Measurements from ENCODE around the gene CRHR1. TPM values are rescaled to one million over a fixed set of nuclear protein-coding genes. Genes with fewer than 3 reads are reported as not detected.
A peak's percentile ranks its signal among the peaks of the same experiment; 100 is the strongest.
"Not testable (repeated sequence)": the region's sequence is repeated elsewhere in the genome, so short reads cannot be mapped to it uniquely, and the experiment has no call there.

The CRHR1 gene
- not detected for polyA plus RNA-seq (2013, experiment 1 of 2; ENCODE audit: insufficient read length)
- not detected for polyA plus RNA-seq (2013, experiment 2 of 2; ENCODE audit: insufficient read length)

DNA sequence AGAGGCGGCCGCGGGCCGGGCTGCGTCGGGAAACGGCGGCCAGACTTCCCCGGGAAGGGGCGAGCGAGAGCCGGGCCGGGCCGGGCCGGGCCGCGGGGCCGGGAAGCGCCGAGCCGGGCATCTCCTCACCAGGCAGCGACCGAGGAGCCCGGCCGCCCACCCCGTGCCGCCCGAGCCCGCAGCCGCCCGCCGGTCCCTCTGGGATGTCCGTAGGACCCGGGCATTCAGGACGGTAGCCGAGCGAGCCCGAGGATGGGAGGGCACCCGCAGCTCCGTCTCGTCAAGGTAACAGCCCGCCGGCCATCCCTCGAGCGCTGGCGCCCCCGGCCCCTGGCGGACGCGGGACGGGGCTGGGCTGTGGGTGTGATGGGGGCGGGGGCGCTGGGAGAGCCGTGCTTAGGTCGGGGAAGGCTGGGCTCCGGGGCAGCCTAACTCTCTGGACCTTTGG lies at the start of gene CRHR1:
Gene CRHR1 (plus strand): TSS at position 28 of the 448 bp plus-strand sequence. CDS start 225 bp downstream, at position 253.
- DNase-seq = no peak

DNA sequence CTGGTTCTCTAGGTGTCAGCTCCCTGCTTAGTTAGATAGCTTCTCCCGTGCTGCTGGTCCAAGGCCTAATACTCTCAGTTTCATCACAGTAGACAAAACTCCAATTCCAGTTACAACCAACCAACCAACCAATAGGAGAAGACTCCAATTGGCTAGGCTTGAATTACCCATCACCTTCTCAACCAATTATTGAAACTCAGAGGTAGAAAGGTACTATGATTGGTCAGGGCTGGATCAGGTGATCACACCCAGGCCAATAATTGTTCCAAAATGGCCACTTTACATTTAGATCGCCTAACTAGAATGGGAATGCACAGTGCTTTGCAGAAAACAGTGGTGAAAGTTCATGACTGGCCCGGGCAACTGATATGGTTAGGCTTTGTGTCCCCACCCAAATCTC lies 49.5 kb upstream of the CRHR1 start:
- no peak for DNase-seq

DNA sequence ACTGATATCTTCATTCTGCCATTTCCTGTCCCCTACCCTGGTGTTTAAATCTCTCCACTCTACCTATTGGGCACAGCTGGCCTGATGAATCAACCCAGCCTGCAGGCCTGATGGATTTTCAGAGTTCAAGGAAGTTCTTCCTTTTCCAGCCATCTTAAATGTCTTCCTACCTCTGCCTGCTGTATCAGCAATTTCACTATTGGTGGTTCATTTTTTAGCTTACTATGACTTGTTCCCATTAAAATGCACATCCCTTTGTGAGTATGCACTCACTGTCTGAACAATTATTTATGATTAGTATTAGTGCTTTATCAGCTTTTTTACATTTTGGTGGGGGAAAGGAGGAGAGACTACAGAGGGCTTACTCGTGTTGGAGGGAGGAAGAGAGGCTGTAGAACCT lies 48.6 kb upstream of the CRHR1 start:
- DNase-seq = no peak

DNA sequence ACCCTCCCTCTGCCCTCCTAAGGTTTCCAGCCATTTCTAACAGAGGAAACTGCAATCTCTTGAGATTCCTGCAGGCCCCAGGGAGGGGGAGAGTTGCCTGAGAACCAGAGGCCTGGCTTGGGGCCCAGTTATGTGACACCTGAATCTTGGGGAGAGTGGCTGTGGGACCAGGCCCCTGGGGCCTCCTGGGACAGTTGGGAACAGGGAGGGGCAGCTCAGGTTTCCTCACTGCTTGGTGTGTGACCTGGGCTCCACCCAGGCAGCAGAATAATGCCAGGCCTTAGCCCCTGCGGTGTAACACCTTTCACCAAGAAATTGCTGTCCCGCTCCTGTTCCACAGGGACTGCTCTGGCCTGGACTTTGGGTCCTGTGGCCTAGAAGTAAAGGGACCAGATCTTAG lies 44.3 kb upstream of the CRHR1 start:
- DNase-seq = no peak

DNA sequence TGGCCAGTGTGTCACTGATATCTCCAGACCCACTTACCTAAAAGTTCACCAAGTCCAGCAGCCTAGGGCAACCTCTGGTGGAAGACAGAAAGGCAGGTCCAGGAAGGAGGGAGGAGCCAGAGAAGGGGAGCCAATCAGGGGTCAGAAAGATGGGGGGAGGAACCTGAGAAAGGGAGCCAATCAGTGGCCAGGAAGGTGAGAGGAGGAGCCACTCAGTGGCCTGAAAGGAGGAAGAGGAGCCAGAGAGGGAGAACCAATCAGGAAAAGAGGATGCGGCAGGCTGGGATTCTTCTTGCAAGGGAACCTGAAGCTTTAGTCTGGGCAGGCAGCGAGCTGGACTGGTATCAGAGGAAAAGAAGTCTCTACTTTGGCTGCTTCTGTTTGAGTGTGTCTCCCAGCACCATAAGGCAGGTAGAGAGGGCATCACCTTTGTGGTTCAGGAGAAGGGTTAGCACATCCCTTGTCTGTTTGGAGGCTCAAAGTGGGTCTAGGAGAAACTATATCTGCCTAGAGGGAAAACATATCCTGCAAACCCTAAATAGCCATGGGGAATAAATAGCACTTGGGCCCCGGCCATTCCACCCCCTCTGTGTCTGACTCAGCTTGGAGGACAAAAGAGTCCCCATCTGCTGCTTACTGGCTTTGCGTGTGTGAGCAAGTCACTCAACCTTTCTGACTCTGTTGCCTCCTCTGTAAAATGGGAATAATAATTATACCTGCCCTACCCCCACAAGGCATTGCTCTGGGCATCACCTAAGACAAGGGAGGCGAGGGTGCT lies 43.4 kb upstream of the CRHR1 start:
- DNase-seq = peak; percentile 24

DNA sequence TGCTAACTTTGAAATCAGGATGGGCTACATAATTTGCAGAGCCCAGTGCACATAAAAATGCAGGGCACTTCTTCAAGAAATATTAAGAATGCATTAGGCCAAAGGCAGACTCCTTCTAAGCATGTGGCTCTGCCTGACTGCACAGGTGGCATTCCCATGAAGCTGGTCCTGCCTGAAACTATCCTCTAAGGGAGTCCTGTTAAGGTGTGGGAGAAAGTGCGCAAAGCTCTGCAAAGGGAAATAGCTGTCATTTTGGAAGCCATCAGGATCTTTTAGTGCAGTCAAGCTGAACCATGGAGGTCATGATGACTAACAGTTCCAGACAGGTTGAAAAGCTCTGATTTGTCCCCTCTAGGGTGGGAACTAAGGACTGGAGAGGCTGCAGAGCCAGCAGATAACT lies 41.9 kb upstream of the CRHR1 start:
- no peak for DNase-seq

DNA sequence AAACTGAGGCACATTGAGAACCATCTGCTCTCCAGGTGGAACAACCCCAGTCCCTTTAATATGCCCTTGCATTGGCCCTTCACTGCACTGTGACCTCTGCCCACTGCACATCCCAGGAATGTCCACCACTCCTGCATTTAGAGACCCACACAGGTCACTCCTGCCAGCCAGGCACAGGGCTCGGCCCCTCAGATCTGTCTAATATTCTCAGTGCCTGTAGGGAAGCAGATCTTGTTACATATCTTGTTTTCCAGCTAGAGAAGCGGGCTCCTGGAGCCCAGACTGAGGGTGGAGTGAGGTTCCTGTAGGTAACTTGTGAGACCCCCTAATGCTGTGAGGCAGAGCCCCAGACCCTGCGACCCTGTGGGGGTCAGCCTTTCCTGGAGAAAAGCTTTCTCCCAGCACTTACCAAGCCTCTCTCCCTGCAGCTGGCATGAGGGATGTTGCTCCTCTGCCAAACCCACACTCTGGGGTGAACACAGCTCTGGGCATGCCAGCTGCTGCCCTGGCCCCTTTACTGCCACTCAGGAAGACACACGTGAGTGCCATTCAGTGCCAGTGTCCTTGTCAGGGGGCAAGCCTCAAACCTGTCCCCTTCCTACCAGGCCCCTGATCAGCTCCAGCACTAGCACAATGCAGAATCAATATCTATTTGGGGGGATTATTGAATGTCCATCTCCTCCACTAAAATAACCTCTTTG lies 40.3 kb upstream of the CRHR1 start:
- no peak for DNase-seq

DNA sequence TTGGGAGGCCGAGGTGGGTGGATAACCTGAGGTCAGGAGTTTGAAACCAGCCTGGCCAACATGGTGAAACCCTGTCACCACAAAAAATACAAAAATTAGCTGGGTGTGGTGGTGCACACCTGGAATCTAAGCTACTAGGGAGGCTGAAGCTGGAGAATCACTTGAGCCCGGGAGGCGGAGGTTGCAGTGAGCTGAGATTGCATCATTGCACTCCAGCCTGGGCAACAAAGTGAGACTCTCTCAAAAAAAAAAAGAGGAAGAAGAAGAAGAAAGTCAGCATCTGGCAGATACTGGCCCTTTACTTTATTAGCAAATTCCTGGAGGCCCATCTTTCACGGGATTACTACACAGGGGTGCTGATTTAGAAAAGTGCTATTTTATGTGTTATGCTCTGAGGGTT lies 39.3 kb upstream of the CRHR1 start:
- not testable (repeated sequence) for DNase-seq

DNA sequence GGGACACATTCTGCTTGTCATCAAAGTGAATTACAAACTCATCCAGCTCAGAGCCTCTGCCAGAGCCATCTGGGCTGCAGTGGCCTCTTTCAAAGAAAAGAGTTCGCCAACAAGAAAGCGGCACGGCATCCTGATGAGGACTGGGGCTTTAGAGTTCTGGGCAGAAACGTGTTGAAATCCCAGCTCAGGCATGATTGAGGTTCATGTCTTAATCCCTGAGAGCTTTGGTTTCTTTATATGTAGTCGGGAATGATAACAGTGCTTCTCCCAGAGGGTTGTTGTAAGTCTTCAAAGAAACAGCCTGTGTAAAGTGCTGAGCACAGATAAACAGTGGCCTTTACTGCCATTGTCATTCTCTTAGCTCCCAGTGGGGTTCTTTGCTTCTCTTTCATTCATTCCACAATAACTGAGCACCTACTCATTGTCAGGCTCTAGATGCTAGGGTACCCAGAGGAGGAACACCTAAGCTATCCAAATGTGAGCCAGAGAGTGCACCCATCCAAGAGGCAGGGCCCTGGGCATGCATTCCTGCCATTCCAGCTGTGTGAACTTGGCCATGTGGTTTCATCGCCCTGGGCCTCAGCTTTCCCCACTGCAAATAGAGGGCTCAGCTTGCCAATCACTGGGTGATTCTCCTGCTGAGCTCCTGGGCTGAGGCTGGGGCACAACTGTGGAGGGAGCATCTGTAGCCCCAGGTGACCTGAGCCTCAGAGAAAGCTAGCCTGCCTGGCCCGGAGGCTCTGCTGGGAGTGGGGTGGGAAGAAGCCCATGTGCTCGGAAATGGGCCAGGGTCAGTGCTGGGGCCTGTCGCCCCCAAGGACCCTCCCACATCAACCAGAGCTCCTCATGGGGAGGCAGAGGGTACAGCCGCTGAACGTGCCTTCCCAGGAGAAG lies 38.3 kb upstream of the CRHR1 start:
- no peak for DNase-seq

DNA sequence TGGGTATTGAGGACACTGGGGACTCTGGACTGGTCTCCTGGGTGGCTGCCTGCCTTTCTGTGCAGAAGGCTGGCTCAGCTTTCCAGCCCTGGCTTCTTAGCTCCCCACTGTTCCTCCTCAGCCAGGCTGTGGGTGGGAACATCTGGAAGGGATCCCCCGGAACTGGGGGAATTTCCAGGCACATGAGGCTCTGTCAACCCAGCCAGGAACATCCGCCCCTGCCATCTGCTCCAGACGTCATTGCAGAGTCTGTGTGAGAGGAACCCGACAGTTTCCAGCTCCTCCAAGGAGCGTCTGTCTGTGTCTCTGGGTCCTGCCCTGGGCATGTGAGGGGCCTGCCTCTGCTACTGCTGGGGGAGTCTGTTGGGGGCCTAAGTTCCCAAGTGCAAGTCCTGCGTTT lies 36.2 kb upstream of the CRHR1 start:
- DNase-seq = no peak

DNA sequence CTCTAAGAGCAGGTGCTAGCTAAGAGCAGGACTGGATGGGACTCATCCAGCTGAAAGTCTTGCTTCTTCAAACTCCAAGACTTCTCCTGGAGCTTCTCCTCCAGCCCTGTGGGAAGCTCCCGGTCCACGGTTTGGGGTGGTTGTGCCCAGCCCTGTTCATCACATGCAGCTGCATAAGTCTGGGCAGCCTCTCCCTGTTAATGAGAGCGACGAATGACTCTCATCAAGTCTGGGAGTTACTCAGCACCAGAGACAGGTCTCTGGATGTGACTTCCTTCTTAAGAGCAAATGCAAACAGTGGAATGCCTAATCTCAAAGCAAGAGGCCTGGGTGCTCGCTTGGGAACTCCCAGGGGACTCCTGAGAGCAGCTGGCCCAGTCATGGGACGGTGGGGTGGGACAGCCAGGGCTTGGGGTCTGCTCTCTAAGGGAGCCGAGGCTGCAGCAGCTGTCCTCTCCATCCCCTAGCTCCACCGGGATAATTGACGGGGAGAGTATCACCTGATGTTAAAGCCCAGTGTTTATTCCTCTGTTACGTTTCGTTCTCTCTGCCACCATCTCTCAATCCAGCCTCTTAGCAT lies 35.3 kb upstream of the CRHR1 start:
- no peak for DNase-seq

DNA sequence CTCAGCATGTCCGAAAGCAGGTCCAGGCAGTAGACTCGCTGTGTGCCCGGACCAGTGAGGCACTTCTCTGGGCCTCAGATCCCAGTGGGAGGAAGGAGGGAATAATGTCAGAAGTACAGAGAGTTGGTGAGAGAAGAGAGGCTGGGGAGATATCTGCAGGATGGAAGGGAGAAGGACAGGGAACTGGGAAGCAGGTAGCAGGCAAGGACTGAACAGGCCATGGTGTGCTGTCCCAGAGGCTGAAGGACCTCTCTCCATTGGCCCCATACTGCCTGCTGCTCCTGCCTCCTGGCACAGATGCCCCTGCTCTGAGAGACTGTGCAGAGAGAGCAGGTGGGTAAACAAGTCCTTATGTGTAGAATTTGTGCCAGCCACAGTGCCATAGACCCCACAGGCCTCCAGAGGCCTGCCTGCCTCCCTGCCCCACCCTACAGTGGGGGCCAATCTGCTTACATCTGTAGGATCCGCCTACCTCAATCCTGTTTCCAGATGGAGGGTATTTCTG lies 34.2 kb upstream of the CRHR1 start:
- DNase-seq = no peak

DNA sequence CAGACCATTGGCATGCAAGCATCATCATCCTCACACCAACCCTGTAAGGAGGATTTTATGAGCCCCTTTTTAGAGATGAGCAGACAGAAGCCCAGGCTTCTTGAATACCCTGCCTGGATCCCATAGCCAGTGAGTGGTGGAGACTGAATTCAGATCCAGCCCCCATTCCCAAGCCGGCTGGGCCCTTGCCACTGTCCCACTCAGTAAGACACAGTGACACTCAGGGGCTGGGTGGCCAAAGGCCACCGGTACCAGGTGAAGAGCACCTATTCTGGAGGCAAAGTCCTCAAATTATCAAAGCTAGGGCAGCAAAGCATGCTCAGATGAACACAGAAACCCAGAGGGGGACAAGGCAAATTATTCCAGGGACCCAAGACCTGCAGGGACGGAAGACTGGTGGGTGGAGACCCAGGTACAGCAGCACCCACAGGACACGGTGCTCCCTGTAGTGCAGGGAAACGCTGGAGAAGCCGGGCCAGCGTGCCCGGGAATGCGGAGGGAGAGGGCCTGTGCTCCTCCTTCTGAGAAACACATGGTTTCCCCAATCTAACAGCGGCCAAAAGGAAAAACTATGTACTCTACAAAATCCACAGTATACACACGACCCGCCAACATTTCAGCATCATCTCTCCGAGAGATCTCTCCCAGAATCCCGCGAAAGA lies 33.2 kb upstream of the CRHR1 start:
- DNase-seq = no peak

DNA sequence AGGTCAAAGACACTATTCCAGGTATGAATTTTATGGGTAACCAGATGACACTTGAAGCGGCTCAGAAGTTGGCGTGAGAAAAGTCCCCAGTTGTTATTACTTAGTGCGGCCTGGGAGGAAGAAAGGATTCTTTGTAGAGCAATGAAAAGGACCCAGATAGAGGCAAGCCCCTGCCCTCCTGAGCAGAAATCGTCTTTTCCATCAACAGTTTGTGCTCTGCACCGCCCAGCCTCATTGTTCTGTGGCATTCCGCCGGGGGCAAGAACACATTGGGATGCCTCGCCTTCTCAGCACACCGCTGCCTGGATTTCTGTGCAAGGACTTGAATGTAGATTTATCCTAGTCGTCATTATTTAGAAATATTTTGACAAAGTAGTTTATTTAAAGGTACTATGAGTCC lies 32.7 kb upstream of the CRHR1 start:
- no peak for DNase-seq

DNA sequence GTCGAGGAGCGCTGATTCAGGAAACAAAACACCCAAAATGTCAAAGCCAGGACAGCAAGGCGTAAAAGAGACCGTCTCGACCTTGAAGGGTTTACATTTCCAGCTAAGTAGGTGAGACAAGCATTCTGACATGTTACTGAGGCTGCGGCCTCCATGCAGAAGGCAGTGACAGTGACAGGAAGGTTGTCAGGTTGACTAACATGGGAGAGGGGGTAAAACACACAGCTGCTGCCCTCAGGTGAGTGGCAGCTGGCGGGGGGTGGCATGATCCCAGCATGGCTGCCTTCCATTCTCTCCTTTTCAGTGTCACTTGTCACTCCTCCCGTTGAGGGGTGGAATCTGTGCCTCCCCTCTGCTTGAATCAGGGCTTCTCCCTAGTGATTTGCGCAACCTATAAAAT lies 31.9 kb upstream of the CRHR1 start:
- no peak for DNase-seq

DNA sequence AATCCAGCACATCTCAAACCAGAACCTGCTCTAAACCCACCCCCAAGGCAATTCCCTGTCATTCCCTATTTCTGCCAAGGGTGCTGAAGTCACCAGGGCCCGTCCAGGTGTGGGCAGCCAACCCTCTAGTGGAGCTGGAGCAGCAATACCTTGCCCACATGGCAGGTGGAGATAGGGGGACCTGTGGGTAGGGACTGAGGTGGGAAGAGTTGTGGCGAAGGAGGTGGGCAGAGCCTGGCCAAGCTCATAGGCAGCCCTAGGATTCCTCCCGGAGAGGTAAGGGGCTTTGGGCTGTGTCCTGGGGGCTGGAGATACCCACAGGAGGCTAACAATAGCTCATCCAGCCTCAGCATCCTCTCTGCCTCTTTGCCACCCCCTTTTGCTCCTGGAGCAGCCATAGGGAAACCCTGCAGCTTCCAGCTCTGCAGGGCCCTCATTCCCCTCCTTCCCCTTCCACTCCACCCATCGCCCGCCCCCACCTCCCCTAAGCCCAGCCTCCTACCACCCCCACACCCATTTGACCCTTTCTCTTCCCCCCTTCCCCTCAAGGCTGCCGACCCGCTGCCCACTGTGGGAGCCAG lies 30.4 kb upstream of the CRHR1 start:
- no peak for DNase-seq

DNA sequence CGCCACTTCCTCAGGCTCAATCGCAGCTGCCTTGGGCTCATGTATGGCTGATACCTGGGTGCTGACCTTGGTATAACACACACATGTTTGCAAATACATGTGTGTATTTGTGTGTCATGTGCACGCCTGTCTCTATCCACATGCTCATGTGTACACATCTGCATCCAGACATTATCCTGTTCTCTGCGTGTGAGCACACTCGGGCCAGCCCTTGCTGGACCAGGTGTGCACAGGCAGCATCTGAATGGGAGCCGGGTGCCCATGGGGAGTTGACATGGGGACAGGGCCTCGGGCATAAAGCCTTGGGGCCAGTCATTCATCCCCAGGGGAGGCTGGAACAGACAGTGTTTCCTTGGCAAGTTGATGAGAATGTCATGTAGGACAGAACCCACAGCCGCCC lies 29.1 kb upstream of the CRHR1 start:
- DNase-seq = no peak

DNA sequence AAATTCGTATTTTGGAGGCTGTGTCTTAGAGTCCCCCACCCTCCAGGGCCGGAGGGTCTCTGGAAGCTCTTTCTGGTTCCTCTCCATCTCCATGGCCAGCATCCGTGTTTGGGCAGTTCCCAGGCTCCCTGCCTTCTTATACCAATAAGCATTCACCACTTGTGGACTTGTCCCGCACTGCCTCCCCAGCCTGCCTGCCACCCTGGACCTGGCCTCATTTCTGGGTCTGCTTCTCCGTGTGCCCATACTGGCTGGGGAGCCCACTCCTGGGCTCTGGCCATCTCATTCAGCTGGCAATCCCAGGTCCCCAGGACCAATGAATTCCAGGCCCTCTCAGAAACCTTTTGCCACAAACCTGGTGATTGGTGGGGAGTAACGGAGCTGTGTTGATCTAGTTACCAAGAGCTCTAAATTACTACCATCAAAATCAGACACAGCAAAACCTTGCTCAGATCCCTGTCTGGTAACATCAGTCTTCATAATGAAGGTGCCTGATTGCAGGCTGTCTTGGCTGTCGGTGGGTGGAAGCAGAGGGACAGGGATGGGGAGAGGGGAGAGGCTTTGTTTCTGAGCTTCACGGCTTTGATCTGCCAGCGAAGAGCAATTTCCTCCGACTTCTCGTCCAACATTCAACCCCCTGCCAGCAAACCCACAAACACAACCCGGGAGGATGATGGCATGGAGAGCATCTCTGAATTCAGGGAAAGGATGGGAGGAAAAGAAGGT lies 27.7 kb upstream of the CRHR1 start:
- DNase-seq = no peak

DNA sequence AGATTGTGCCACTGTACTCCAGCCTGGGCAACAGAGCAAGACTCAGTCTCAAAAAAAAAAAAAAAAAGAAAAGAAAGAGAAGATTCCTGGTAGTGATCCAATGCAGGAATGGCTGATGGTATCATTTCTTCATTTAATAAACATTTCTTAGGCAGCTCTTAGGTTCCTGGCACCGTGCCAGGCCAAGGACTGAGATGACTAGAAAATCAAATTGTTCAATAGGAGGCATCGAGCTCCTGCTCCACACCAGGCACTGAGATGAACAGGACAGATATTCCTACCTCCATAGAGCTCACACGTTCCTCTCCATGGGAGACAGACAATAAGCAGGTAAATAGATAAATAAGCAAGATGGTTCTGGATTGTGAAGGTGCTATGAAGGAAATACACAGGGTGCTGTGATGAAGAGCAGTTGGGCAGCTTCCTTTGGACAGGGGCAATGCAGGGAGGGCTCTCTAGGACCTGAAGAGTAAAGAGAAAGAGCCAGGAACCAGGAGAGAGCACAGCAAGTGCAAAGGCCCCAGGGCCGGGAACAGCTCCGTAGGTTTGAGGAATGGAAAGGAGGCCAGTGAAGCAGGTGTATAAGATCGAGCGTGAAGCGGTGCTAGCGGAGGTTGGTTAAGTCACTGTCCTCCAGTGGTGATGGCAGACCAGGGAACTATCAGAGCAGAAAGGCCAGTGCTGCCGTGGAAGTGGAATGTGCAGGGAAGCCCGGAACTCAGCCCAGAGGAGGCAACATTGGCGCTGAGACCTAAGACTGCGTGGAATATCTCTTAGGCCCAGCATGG lies 26.5 kb upstream of the CRHR1 start:
- no peak for DNase-seq

DNA sequence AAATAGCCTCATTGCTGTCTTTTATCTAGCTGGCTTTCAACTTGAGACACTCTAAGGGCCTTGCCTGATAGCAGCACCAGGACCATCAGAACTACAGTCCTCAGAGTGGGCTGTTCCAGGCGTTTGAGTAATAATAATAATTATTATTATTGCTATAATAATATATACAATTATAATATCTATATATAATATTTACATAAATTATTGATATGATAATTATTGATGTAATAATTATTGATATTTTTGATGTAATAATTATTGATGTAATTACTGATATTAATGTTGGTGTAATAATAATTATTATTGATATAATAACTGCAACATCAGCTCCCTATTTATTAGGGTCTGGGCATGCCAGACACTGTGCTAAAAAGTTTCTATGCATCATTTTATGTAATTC lies 25.6 kb upstream of the CRHR1 start:
- DNase-seq = no peak
